A549 (cell line): ENCODE data around the gene CP. TPM values are rescaled to one million over a fixed set of nuclear protein-coding genes. Genes with fewer than 3 reads are reported as not detected.
A peak's percentile ranks its signal among the peaks of the same experiment; 100 is the strongest.

Source experiments
- ATAC-seq, 2 experiments: fragments of 200-7000 bp in 1 of 2; fragments of >200 bp in 1 of 2; cut with Nextera tagmentation in 1 of 2; cut with Tn5 transposase in 1 of 2; 3 replicates each; pipeline versions ENCODE4 v1.8.0 to v1.9.1; 2018 to 2020; ENCODE audit warnings: mild to moderate bottlenecking in 1 of 2, moderate library complexity in 1 of 2
- CTCF ChIA-PET: fragments of 300-600 bp; sonication (Branson Sonifier 250); formaldehyde crosslinking; extraction: SDS; loops from one replicate; lab custom pipeline; 2021; ENCODE audit warnings: antibody characterized with exemption, inconsistent platforms; lab: Yijun Ruan, JAX
- POLR2A ChIA-PET: fragments of 350-600 bp; formaldehyde crosslinking; extraction: SDS; loops from one replicate; lab custom pipeline; 2021; ENCODE audit warnings: antibody characterized with exemption, inconsistent platforms; lab: Yijun Ruan, JAX
- DNase-seq, 2 experiments: peaks; one replicate each; pipeline versions ENCODE4 v3.0.0 to v3.0.0-alpha.2; 2011 to 2016; ENCODE audit warnings: low read depth in 1 of 2, low spot score in 1 of 2
- FAIRE-seq: peaks from 2 replicates; lab custom pipeline; 2011; peaks lifted over from hg19 to GRCh38; lab: Jason Lieb, UNC
- H3K27ac ChIP-seq, 2 experiments: fragments of >200 bp; sonication (Bioruptor Twin); formaldehyde crosslinking; 3 replicates each; pipeline ENCODE4 v1.5.1; 2016 to 2017
- H3K4me1 ChIP-seq: fragments of >200 bp; sonication (Bioruptor Twin); formaldehyde crosslinking; 3 replicates; pipeline ENCODE4 v1.6.1; 2016
- H3K4me2 ChIP-seq: fragments of >200 bp; sonication (Bioruptor Twin); formaldehyde crosslinking; 3 replicates; pipeline ENCODE4 v1.6.1; 2016
- H3K4me3 ChIP-seq: fragments of >200 bp; sonication (Bioruptor Twin); formaldehyde crosslinking; 3 replicates; pipeline ENCODE4 v1.5.1; 2016
- H3K9me3 ChIP-seq: fragments of >200 bp; sonication (Bioruptor Twin); formaldehyde crosslinking; 3 replicates; pipeline ENCODE4 v1.6.1; 2016
- ATOH8 ChIP-seq: fragments of 250-450 bp; sonication (Bioruptor Pico); IDR thresholded peaks from 2 replicates; pipeline ENCODE4 v1.5.0; 2020; ENCODE audit warnings: low read depth, mild to moderate bottlenecking, moderate library complexity
- BCL3 ChIP-seq: fragments of >200 bp; sonication (Bioruptor Twin); formaldehyde crosslinking; IDR thresholded peaks from 3 replicates; pipeline ENCODE4 v1.6.1; 2016
- CBX2 ChIP-seq: fragments of 200-600 bp; sonication (generic); IDR thresholded peaks from 2 replicates; pipeline ENCODE4 v1.6.1; 2016; ENCODE audit warnings: low read depth, mild to moderate bottlenecking, borderline replicate concordance
- CBX8 ChIP-seq: fragments of 200-600 bp; sonication (generic); IDR thresholded peaks from 2 replicates; pipeline ENCODE4 v1.6.1; 2016
- CHD2 ChIP-seq: fragments of 150-350 bp; IDR thresholded peaks from 2 replicates; pipeline ENCODE4 v1.6.1; 2014; ENCODE audit warnings: low read length; ENCODE audit not compliant: partially characterized antibody
- CTCF ChIP-seq: fragments of >200 bp; sonication (Bioruptor Twin); formaldehyde crosslinking; IDR thresholded peaks from 3 replicates; pipeline ENCODE4 v1.5.1; 2016
- ELK1 ChIP-seq: fragments of 150-350 bp; IDR thresholded peaks from 2 replicates; pipeline ENCODE4 v1.6.1; 2014; ENCODE audit warnings: low read depth, mild to moderate bottlenecking, low read length
- EP300 ChIP-seq, 2 experiments: fragments of >200 bp; sonication (Bioruptor Twin); formaldehyde crosslinking; IDR thresholded peaks; 2 replicates in 1 of 2; 3 replicates in 1 of 2; pipeline ENCODE4 v1.6.1; 2016 to 2017
- FOSB ChIP-seq: fragments of 250-450 bp; sonication (Bioruptor Pico); IDR thresholded peaks from 2 replicates; pipeline ENCODE4 v1.5.0; 2020; ENCODE audit warnings: mild to moderate bottlenecking, moderate library complexity
- FOSL2 ChIP-seq, 2 experiments: fragments of 450-650 bp in 1 of 2; fragments of >200 bp in 1 of 2; sonication (Bioruptor Twin) in 1 of 2; formaldehyde crosslinking; IDR thresholded peaks; 2 replicates each; pipeline versions ENCODE4 v1.5.0 to v1.6.1; 2016 to 2020; ENCODE audit warnings: mild to moderate bottlenecking in 1 of 2, moderate library complexity in 1 of 2
- GATA3 ChIP-seq: IDR thresholded peaks from 2 replicates; pipeline ENCODE4 v1.6.1; 2012; ENCODE audit warnings: borderline replicate concordance
- HEYL ChIP-seq: fragments of 250-450 bp; sonication (Bioruptor Pico); IDR thresholded peaks from 2 replicates; pipeline ENCODE4 v1.8.0; 2021; ENCODE audit warnings: mild to moderate bottlenecking, moderate library complexity
- HOXB5 ChIP-seq: fragments of 250-450 bp; sonication (Bioruptor Pico); IDR thresholded peaks from 2 replicates; pipeline ENCODE4 v1.5.0; 2020; ENCODE audit warnings: mild to moderate bottlenecking, moderate library complexity
- JUN ChIP-seq, 2 experiments: fragments of >200 bp; sonication (Bioruptor Twin); formaldehyde crosslinking; IDR thresholded peaks; 2 replicates in 1 of 2; 3 replicates in 1 of 2; pipeline ENCODE4 v1.6.1; 2016 to 2017
- JUNB ChIP-seq: fragments of >200 bp; sonication (Bioruptor Twin); formaldehyde crosslinking; IDR thresholded peaks from 2 replicates; pipeline ENCODE4 v1.6.1; 2016
- KDM5A ChIP-seq: fragments of 200-600 bp; sonication (generic); IDR thresholded peaks from 2 replicates; pipeline ENCODE4 v1.6.1; 2016; ENCODE audit warnings: antibody characterized with exemption, mild to moderate bottlenecking
- MAX ChIP-seq: IDR thresholded peaks from 2 replicates; pipeline ENCODE4 v1.6.1; 2012
- MYC ChIP-seq: IDR thresholded peaks from 2 replicates; pipeline ENCODE4 v1.6.1; 2012; ENCODE audit warnings: mild to moderate bottlenecking, inconsistent platforms, low read length, improper control_type of control experiment, borderline replicate concordance
- PHF8 ChIP-seq: fragments of 200-600 bp; sonication (generic); IDR thresholded peaks from 2 replicates; pipeline ENCODE4 v1.6.1; 2016; ENCODE audit warnings: low read depth, mild to moderate bottlenecking, antibody characterized with exemption, moderate library complexity, borderline replicate concordance
- RAD21 ChIP-seq, 2 experiments: fragments of >200 bp in 1 of 2; sonication (Bioruptor Twin) in 1 of 2; formaldehyde crosslinking in 1 of 2; IDR thresholded peaks in 1 of 2; conservative IDR thresholded peaks in 1 of 2; 2 replicates in 1 of 2; 3 replicates in 1 of 2; pipeline ENCODE4 v1.6.1; 2012 to 2018; ENCODE audit warnings: inconsistent platforms in 1 of 2
- RARB ChIP-seq: fragments of 250-450 bp; sonication (Bioruptor Pico); IDR thresholded peaks from 2 replicates; pipeline ENCODE4 v1.8.0; 2021; ENCODE audit warnings: mild to moderate bottlenecking, moderate library complexity
- RCOR1 ChIP-seq: fragments of 150-350 bp; IDR thresholded peaks from 2 replicates; pipeline ENCODE4 v1.6.1; 2014; ENCODE audit warnings: antibody characterized with exemption, low read length, low read depth
- REST ChIP-seq: fragments of 200-600 bp; sonication (generic); IDR thresholded peaks from 2 replicates; pipeline ENCODE4 v1.6.1; 2016; ENCODE audit warnings: antibody characterized with exemption, mild to moderate bottlenecking, moderate library complexity
- SREBF2 ChIP-seq: fragments of 450-650 bp; IDR thresholded peaks from 2 replicates; pipeline ENCODE4 v1.6.1; 2014; ENCODE audit warnings: mild to moderate bottlenecking, moderate library complexity
- TFCP2L1 ChIP-seq: fragments of 250-450 bp; sonication (Bioruptor Pico); IDR thresholded peaks from 2 replicates; pipeline ENCODE4 v1.5.0; 2021; ENCODE audit warnings: mild to moderate bottlenecking
- TP53 ChIP-seq: fragments of 250-450 bp; sonication (Bioruptor Pico); IDR thresholded peaks from 2 replicates; pipeline ENCODE4 v1.5.0; 2021; ENCODE audit warnings: mild to moderate bottlenecking, moderate library complexity
- USF2 ChIP-seq: fragments of 450-650 bp; IDR thresholded peaks from 2 replicates; pipeline ENCODE4 v1.6.1; 2014; ENCODE audit warnings: antibody characterized with exemption
- ZC3H11A ChIP-seq: fragments of 450-650 bp; IDR thresholded peaks from 2 replicates; pipeline ENCODE4 v1.6.1; 2014; ENCODE audit warnings: antibody characterized with exemption, mild to moderate bottlenecking
- ZFP36 ChIP-seq: fragments of 450-650 bp; IDR thresholded peaks from 2 replicates; pipeline ENCODE4 v1.6.1; 2014; ENCODE audit warnings: borderline replicate concordance; ENCODE audit not compliant: partially characterized antibody
- WGBS: methylation state at CpG from one replicate; pipeline ENCODE4 v1.1.6; 2017; ENCODE audit errors: missing lambda C conversion rate; 5-methylcytosine and 5-hydroxymethylcytosine counted together
- polyA plus RNA-seq, 4 experiments: library from polyadenylated mRNA; depleted of rRNA in 3 of 4; stranded (reverse); fragments of >200 nt; fragmentation: RNase III in 1 of 4; extraction: RNeasy Plus Mini Kit Qiagen cat#74134 plus additional on column Dnase treatment in 1 of 4; gene quantifications; 2 replicates in 3 of 4; 3 replicates in 1 of 4; pipeline ENCODE4 v1.2.3, GENCODE V29; 2011 to 2017

CP gene
- polyA plus RNA-seq, 2 of the 4 experiments (the other 2 are of a cell fraction), result 5.2 to 42.6 TPM

- H3K4me3 ChIP-seq, result peak overlapping the region; percentile 31
- ChIA-PET CTCF (interaction anchor here (0.6 to 1.3 kb wide), 4 partner anchors 21 to 95 kb away, joined by 3 read pairs; partner anchors contain the start of gene HPS3), POLR2A (interaction anchor here (1.2 kb wide), 1 partner anchor 45 kb away, joined by 6 read pairs; no protein-coding TSS in a partner anchor)
- FAIRE-seq (peak; percentile 54), DNase-seq (peak; percentile 51 to 86), ATAC-seq (peak; percentile 89)
- peaks cover 49% of the 10 kb centered on the region for H3K4me1 ChIP-seq
- WGBS, result 2% methylated on average over 9 of the region's 9 CpGs
- peak overlapping the region; percentile 73 for H3K4me2 ChIP-seq
- peak overlapping the region; percentile 62 to 81 for H3K27ac ChIP-seq
- H3K9me3 ChIP-seq, result no peaks in the 10 kb centered on the region
- TF ChIP-seq BCL3, result 0 out of 3 replicates have a peak, but pooled peaks have one; percentile 23
- peak; percentile 77; the same call in 1 of the 2 replicates for TF ChIP-seq RARB (CRISPR knock-in tag)
- no peak for TF ChIP-seq KDM5A
- no peak for TF ChIP-seq ATOH8 (CRISPR knock-in tag)
- TF ChIP-seq RCOR1, result no peak
- no peak for TF ChIP-seq CHD2
- 0 out of 2 replicates have a peak, but pooled peaks have one; percentile 65 for TF ChIP-seq MYC
- TF ChIP-seq REST, result no peak
- no peak for TF ChIP-seq SREBF2
- peak; percentile 64 for TF ChIP-seq GATA3
- TF ChIP-seq PHF8, result no peak
- no peak for TF ChIP-seq HOXB5 (CRISPR knock-in tag)
- TF ChIP-seq USF2, result no peak
- peak; percentile 36 to 45; a peak in 1 of 5 replicates for TF ChIP-seq JUN (IDR thresholded peaks at IDR 0.05)
- TF ChIP-seq FOSL2 (IDR thresholded peaks at IDR 0.05), result no peak
- peak; percentile 71 for TF ChIP-seq FOSL2 (CRISPR knock-in tag; IDR thresholded peaks at IDR 0.05)
- TF ChIP-seq FOSB, result no peak
- no peak for TF ChIP-seq ZC3H11A
- no peak for TF ChIP-seq RAD21 (conservative IDR thresholded peaks at IDR 0.05 in 1 of 2, IDR thresholded peaks at IDR 0.05 in 1 of 2)
- no peak for TF ChIP-seq ZFP36
- TF ChIP-seq CBX2, result no peak
- no peak for TF ChIP-seq CTCF
- peak; percentile 41; the same call in 1 of the 2 replicates for TF ChIP-seq TFCP2L1 (CRISPR knock-in tag)
- TF ChIP-seq ELK1, result no peak
- TF ChIP-seq HEYL (CRISPR knock-in tag), result no peak
- TF ChIP-seq CBX8, result no peak
- TF ChIP-seq EP300 (IDR thresholded peaks at IDR 0.05), result peak in 1 of 2 experiments; percentile 75; a peak in 3 of 5 replicates
- TF ChIP-seq JUNB, result no peak
- no peak for TF ChIP-seq TP53 (CRISPR knock-in tag)
- TF ChIP-seq MAX, result peak; percentile 66
These were observed 3.3 kb upstream of the CP start for GRCh38 chr3:149224736-149225594.
